Duodenal mucosa (tissue), 2 donors: Measurements from ENCODE around the gene CTDSP2.

ENCODE experiments used
- H3K27ac ChIP-seq: one replicate; pipeline ENCODE4 v1.7.0; 2013; ENCODE audit warnings: low read depth, low read length
- H3K27me3 ChIP-seq, 2 donors: one replicate each; pipeline ENCODE4 v1.7.0; 2013; ENCODE audit warnings: low read length in 2 of 2, control low read depth in 1 of 2; ENCODE audit not compliant: insufficient read depth in 2 of 2, control insufficient read depth in 1 of 2
- H3K36me3 ChIP-seq, 2 donors: one replicate each; pipeline ENCODE4 v1.7.0; 2013; ENCODE audit warnings: low read length in 2 of 2, control low read depth in 1 of 2; ENCODE audit not compliant: insufficient read depth in 2 of 2, control insufficient read depth in 1 of 2
- H3K4me1 ChIP-seq, 2 donors: one replicate each; pipeline ENCODE4 v1.7.0; 2013; ENCODE audit warnings: low read length in 2 of 2, control low read depth in 1 of 2; ENCODE audit not compliant: insufficient read depth in 2 of 2, control insufficient read depth in 1 of 2
- H3K4me3 ChIP-seq, 2 donors: one replicate each; pipeline ENCODE4 v1.7.0; 2013; ENCODE audit warnings: low read length in 2 of 2, low read depth in 1 of 2
- H3K9ac ChIP-seq, 2 donors: one replicate each; pipeline ENCODE4 v1.7.0; 2013; ENCODE audit warnings: low read length in 2 of 2, low read depth in 1 of 2
- H3K9me3 ChIP-seq, 2 donors: one replicate each; pipeline ENCODE4 v1.7.0; 2013; ENCODE audit warnings: low read length in 2 of 2, control low read depth in 1 of 2; ENCODE audit not compliant: control insufficient read depth in 1 of 2

CTDSP2 gene

GRCh38 chr12:57846577-57847319 lies at the start of gene CTDSP2:
Gene CTDSP2, minus strand, starts transcription at chr12:57846729. Its CDS starts 294 bp downstream, at chr12:57846435.
- Histone ChIP-seq H3K9ac (peak within 1 kb of the TSS; percentile 89 to 98), H3K36me3 (no peaks in the 10 kb centered on the region), H3K9me3 (no peaks in the 10 kb centered on the region), H3K27ac (peak within 1 kb of the TSS; percentile 98), H3K27me3 (peaks cover 0 to under 1% of the 10 kb centered on the region in 2 donors), H3K4me1 (peaks cover 22 to 32% of the 10 kb centered on the region in 2 donors), H3K4me3 (peak within 1 kb of the TSS; percentile 90 to 98)

GRCh38 chr12:57896115-57896433 lies 49.5 kb upstream of the CTDSP2 start:
- H3K4me3 ChIP-seq = peak overlapping the region; percentile 63 to 71
- no peaks in the 10 kb centered on the region for H3K9me3 ChIP-seq
- peak overlapping the region; percentile 52 to 53 for H3K9ac ChIP-seq
- peaks cover 60 to 72% of the 10 kb centered on the region in 2 donors for H3K4me1 ChIP-seq
- H3K36me3 ChIP-seq = no peaks in the 10 kb centered on the region
- H3K27ac ChIP-seq = peak overlapping the region; percentile 86
- no peaks in the 10 kb centered on the region for H3K27me3 ChIP-seq

- Histone ChIP-seq H3K27me3 (no peaks in the 10 kb centered on the region), H3K27ac (peak overlapping the region; percentile 86), H3K36me3 (no peaks in the 10 kb centered on the region), H3K4me1 (peaks cover 60 to 72% of the 10 kb centered on the region in 2 donors), H3K9me3 (no peaks in the 10 kb centered on the region), H3K4me3 (peak overlapping the region in 1 of 2 donors; percentile 71), H3K9ac (peak overlapping the region; percentile 52 to 53)
Measured at GRCh38 chr12:57895389-57896114, 49.0 kb upstream of the CTDSP2 start.

- H3K4me3 ChIP-seq = peak overlapping the region in 1 of 2 donors; percentile 37
Measured at GRCh38 chr12:57894399-57895292, 48.1 kb upstream of the CTDSP2 start.

GRCh38 chr12:57893431-57894353 lies 47.2 kb upstream of the CTDSP2 start:
- no peaks in the 10 kb centered on the region for H3K9me3 ChIP-seq
- H3K4me1 ChIP-seq = peaks cover 75 to 80% of the 10 kb centered on the region in 2 donors
- no peaks in the 10 kb centered on the region for H3K36me3 ChIP-seq
- H3K4me3 ChIP-seq = no peak overlapping the region
- peak overlapping the region; percentile 86 for H3K27ac ChIP-seq
- H3K9ac ChIP-seq = peak overlapping the region in 1 of 2 donors; percentile 52
- no peaks in the 10 kb centered on the region for H3K27me3 ChIP-seq

More at GRCh38 chr12:57894399-57895292, 48.1 kb upstream of the CTDSP2 start:
- Histone ChIP-seq H3K9me3 (no peaks in the 10 kb centered on the region), H3K27ac (peak overlapping the region; percentile 86), H3K36me3 (no peaks in the 10 kb centered on the region), H3K27me3 (no peaks in the 10 kb centered on the region), H3K9ac (peak overlapping the region in 1 of 2 donors; percentile 58), H3K4me1 (peaks cover 66 to 78% of the 10 kb centered on the region in 2 donors)

GRCh38 chr12:57892232-57892972 lies 45.9 kb upstream of the CTDSP2 start:
- no peak overlapping the region for H3K4me3 ChIP-seq
- H3K27me3 ChIP-seq = no peaks in the 10 kb centered on the region
- H3K27ac ChIP-seq = peak overlapping the region; percentile 86
- H3K9ac ChIP-seq = no peak overlapping the region
- peaks cover 74 to 78% of the 10 kb centered on the region in 2 donors for H3K4me1 ChIP-seq
- H3K36me3 ChIP-seq = no peaks in the 10 kb centered on the region
- no peaks in the 10 kb centered on the region for H3K9me3 ChIP-seq

GRCh38 chr12:57891542-57892228 lies 45.2 kb upstream of the CTDSP2 start:
- Histone ChIP-seq H3K27me3 (no peaks in the 10 kb centered on the region), H3K9ac (no peak overlapping the region), H3K4me1 (peaks cover 68 to 73% of the 10 kb centered on the region in 2 donors), H3K9me3 (no peaks in the 10 kb centered on the region), H3K4me3 (no peak overlapping the region), H3K27ac (no peak overlapping the region), H3K36me3 (no peaks in the 10 kb centered on the region)

- Histone ChIP-seq H3K9me3 (no peaks in the 10 kb centered on the region), H3K9ac (no peak overlapping the region), H3K4me1 (peaks cover 60 to 63% of the 10 kb centered on the region in 2 donors)
Measured at GRCh38 chr12:57890191-57891115, 43.9 kb upstream of the CTDSP2 start.

More at GRCh38 chr12:57890191-57891115, 43.9 kb upstream of the CTDSP2 start:
- no peak overlapping the region for H3K4me3 ChIP-seq
- H3K27me3 ChIP-seq = no peaks in the 10 kb centered on the region
- no peaks in the 10 kb centered on the region for H3K36me3 ChIP-seq
- H3K27ac ChIP-seq = peak overlapping the region; percentile 65
